Aorta (tissue), 5 donors: Measurements from ENCODE around the gene CLK3. TPM values are rescaled to one million over a fixed set of nuclear protein-coding genes. Genes with fewer than 3 reads are reported as not detected.

Experiments
- ATAC-seq: fragments of 200-7000 bp; cut with Tn5 transposase; one replicate; pipeline ENCODE4 v1.9.1; 2022; ENCODE audit warnings: moderate library complexity; ENCODE audit not compliant: low FRiP score
- DNase-seq, 2 donors: peaks; one replicate each; pipeline ENCODE4 v3.0.0-alpha.2; 2020
- H3K27ac ChIP-seq, 2 donors: one replicate each; pipeline ENCODE4 v1.5.1; 2013; ENCODE audit warnings: low read length in 2 of 2, mild to moderate bottlenecking in 2 of 2, moderate library complexity in 2 of 2, control low read depth in 1 of 2, inconsistent platforms in 1 of 2, low read depth in 1 of 2
- H3K27me3 ChIP-seq, 2 donors: one replicate each; pipeline ENCODE4 v1.6.1; 2013; ENCODE audit warnings: control low read depth in 1 of 2, low read length in 1 of 2, mild to moderate bottlenecking in 1 of 2, moderate library complexity in 1 of 2; ENCODE audit not compliant: insufficient read depth in 2 of 2, control insufficient read depth in 1 of 2
- H3K36me3 ChIP-seq, 2 donors: one replicate each; pipeline ENCODE4 v1.6.1; 2013; ENCODE audit warnings: control low read depth in 1 of 2, low read length in 1 of 2, mild to moderate bottlenecking in 1 of 2; ENCODE audit not compliant: insufficient read depth in 2 of 2, control insufficient read depth in 1 of 2
- H3K4me1 ChIP-seq, 2 donors: one replicate each; pipeline ENCODE4 v1.6.1; 2013; ENCODE audit warnings: low read length in 2 of 2, control low read depth in 1 of 2, mild to moderate bottlenecking in 1 of 2, moderate library complexity in 1 of 2; ENCODE audit not compliant: insufficient read depth in 2 of 2, control insufficient read depth in 1 of 2
- H3K4me3 ChIP-seq, 2 donors: one replicate each; pipeline ENCODE4 v1.5.1; 2013; ENCODE audit warnings: low read length in 2 of 2, control low read depth in 1 of 2, mild to moderate bottlenecking in 1 of 2
- H3K9me3 ChIP-seq: one replicate; pipeline ENCODE4 v1.6.1; 2013; ENCODE audit warnings: mild to moderate bottlenecking, low read length; ENCODE audit not compliant: control insufficient read depth
- WGBS, 2 donors: extraction: QIAGEN DNeasy Blood & Tissue Kit; methylation state at CpG; one replicate each; pipeline ENCODE4 v1.1.7; 2013; 5-methylcytosine and 5-hydroxymethylcytosine counted together
- intact Hi-C, 2 donors: fragments of 100-400 bp; cut with DNase I; formaldehyde crosslinking; loops; one replicate each; pipeline versions ENCODE4 v1.14.2 to v1.15.0; 2022
- polyA plus RNA-seq, 2 donors: library from polyadenylated mRNA; stranded (reverse); fragments of 200-250 nt; gene quantifications; one replicate each; pipeline ENCODE4 v1.2.3, GENCODE V29; 2013
- total RNA-seq, 2 donors: library from RNA; stranded (reverse); fragmentation: NEBNext Ultra II Directional; extraction: Animal tissue kit (Norgen Biotek cat#: 25700); gene quantifications; one replicate each; pipeline ENCODE4 v1.2.1, GENCODE V29; 2021
- donor health status: healthy with polysubstance abuse.
- donor health status: Bipolar disorder and iron deficiency.
- donor health status: DM: no; HTN: no; CAD: no.
- donor health status: DM: no; HTN: no; CAD: no.
- donor health status: DM: yes; HTN: yes; CAD: no.

CLK3 gene
- total and polyA plus RNA-seq, 4 donors = 37.3 to 94.0 (median 68.4) TPM

GRCh38 chr15:74584204-74584603 lies 31.4 kb upstream of the CLK3 start:
- ATAC-seq = no peak
- Histone ChIP-seq H3K9me3 (no peaks in the 10 kb centered on the region), H3K4me3 (no peak overlapping the region), H3K36me3 (no peaks in the 10 kb centered on the region), H3K27me3 (no peaks in the 10 kb centered on the region), H3K4me1 (no peaks in the 10 kb centered on the region), H3K27ac (no peak overlapping the region)
- intact Hi-C loops = no loop called here
- 71 to 79% methylated on average over 2 of the region's 2 CpGs for WGBS, 2 donors
- DNase-seq = no peak

DNA sequence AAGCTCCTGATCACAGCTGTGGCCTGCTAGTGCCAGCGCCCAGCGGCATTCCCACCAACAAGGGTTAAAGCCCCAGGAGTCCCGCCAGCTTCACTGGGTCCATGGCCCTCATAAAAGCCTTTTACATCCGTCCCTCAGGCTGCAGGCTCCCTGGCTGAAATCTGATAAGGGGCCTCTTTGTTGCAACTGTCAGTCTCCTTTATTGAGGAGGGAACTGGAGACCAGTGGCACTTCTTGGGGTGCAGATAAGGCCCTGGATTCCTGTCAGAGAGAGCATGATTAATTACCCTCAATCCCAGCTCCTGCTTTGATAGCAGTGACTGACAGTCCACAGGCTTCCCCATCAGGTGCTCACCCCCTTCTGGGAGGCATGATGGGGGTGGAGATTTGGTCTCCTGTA lies 30.9 kb upstream of the CLK3 start:
- DNase-seq (peak in 1 of 2 donors; percentile 36), ATAC-seq (no peak)
- no peak overlapping the region for H3K4me3 ChIP-seq
- intact Hi-C loops = loop anchor here in 1 of 2 donors (5.0 kb wide), 1 partner anchor 37 kb away; no protein-coding TSS in a partner anchor
- 72 to 78% methylated on average over 4 of the region's 4 CpGs for WGBS, 2 donors
- no peaks in the 10 kb centered on the region for H3K27me3 ChIP-seq
- no peaks in the 10 kb centered on the region for H3K9me3 ChIP-seq
- H3K4me1 ChIP-seq = no peaks in the 10 kb centered on the region
- no peaks in the 10 kb centered on the region for H3K36me3 ChIP-seq
- H3K27ac ChIP-seq = no peak overlapping the region

DNA sequence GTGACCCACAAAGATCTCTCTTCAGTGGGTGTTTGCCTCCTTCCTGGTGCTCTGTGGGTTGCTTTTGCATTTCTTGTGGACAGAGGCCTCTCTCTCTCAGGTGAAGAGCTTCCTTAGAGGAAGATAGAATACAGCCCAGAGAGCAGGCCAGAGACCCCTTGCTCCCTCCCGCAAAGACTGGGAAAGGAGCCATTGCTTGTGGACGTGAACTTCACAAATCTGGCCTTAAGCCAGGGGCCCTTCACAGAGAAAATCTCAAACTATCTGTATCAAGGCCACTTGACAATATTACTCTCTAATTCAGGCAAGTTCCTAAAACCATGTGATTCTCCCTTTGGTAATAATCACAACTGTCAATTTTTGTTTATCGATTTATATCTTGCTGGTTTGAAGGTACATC lies 30.4 kb upstream of the CLK3 start:
- no peak for DNase-seq
- Histone ChIP-seq H3K4me1 (no peaks in the 10 kb centered on the region), H3K9me3 (no peaks in the 10 kb centered on the region), H3K4me3 (no peak overlapping the region), H3K27me3 (no peaks in the 10 kb centered on the region), H3K27ac (no peak overlapping the region), H3K36me3 (no peaks in the 10 kb centered on the region)
- WGBS, 2 donors = 45% methylated on average over 3 of the region's 3 CpGs
- intact Hi-C loops = loop anchor here in 1 of 2 donors (5.0 kb wide), 1 partner anchor 38 kb away; no protein-coding TSS in a partner anchor
- no peak for ATAC-seq

DNA sequence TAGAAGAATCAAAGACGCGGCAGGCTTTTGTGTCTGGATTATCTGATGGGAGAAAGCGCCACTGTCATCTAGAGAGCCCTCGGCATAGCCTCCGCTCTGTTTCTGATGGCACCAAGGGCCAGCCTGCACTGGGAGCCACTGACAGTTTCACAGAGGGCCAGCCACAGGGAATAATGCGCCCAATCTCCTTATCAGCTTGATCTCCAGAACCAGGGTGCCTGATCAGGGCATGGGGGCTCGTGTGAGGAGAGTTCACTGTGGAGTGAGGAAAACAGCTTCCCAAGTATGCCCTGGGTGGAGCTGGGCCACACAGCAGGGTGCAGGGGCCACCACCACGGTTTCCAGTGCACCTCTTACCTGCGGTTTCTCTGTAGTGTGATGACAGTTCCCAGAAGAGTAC lies 29.8 kb upstream of the CLK3 start:
- intact Hi-C loops = loop anchor here in 1 of 2 donors (5.0 kb wide), 1 partner anchor 39 kb away; no protein-coding TSS in a partner anchor
- 88 to 93% methylated on average over 9 of the region's 9 CpGs for WGBS, 2 donors
- ATAC-seq = no peak

GRCh38 chr15:74589826-74590225 lies 25.8 kb upstream of the CLK3 start:
- Histone ChIP-seq H3K4me1 (no peaks in the 10 kb centered on the region), H3K36me3 (no peaks in the 10 kb centered on the region), H3K9me3 (no peaks in the 10 kb centered on the region), H3K27ac (no peak overlapping the region), H3K4me3 (no peak overlapping the region), H3K27me3 (no peaks in the 10 kb centered on the region)
- WGBS, 2 donors = 90 to 93% methylated on average over 6 of the region's 6 CpGs
- DNase-seq (no peak), ATAC-seq (no peak)
- intact Hi-C loops = loop anchor here in 1 of 2 donors (5.0 kb wide), 1 partner anchor 43 kb away; no protein-coding TSS in a partner anchor

More for the DNA sequence above, 29.8 kb upstream of the CLK3 start:
- Histone ChIP-seq H3K36me3 (no peaks in the 10 kb centered on the region), H3K4me3 (no peak overlapping the region), H3K9me3 (no peaks in the 10 kb centered on the region), H3K4me1 (no peaks in the 10 kb centered on the region), H3K27ac (no peak overlapping the region), H3K27me3 (no peaks in the 10 kb centered on the region)
- DNase-seq = no peak

DNA sequence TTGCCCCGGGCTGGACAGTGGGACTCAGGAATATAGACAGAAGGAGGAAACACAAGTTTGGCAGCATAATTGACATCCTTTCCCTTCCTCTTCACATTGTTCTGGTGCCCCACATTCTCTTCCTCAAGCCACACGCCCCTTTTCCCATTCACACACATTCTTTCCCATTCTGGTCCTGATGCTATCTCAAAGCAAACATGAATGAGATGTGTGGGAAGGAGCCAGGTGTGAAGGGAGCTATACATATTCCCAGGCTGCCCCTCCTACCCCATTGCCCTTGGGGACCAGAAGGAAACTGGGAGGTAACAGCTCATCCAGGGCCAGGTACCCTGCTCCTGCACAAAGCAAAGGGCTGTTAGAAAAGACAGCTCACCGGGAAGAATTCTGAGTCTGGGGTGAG lies 23.4 kb upstream of the CLK3 start:
- DNase-seq (no peak), ATAC-seq (no peak)
- H3K4me1 ChIP-seq = no peaks in the 10 kb centered on the region
- intact Hi-C loops = no loop called here
- no peaks in the 10 kb centered on the region for H3K9me3 ChIP-seq
- H3K4me3 ChIP-seq = no peak overlapping the region
- 78 to 80% methylated on average over 3 of the region's 3 CpGs for WGBS, 2 donors
- H3K36me3 ChIP-seq = no peaks in the 10 kb centered on the region
- no peak overlapping the region for H3K27ac ChIP-seq
- H3K27me3 ChIP-seq = no peaks in the 10 kb centered on the region

- H3K4me1 ChIP-seq = no peaks in the 10 kb centered on the region
- H3K27me3 ChIP-seq = no peaks in the 10 kb centered on the region
- no peak overlapping the region for H3K27ac ChIP-seq
- WGBS, 2 donors = 93 to 96% methylated on average over 7 of the region's 7 CpGs
- intact Hi-C loops = no loop called here
- no peaks in the 10 kb centered on the region for H3K9me3 ChIP-seq
- no peak for ATAC-seq
- DNase-seq = peak in 1 of 2 donors; percentile 49
- no peak overlapping the region for H3K4me3 ChIP-seq
- no peaks in the 10 kb centered on the region for H3K36me3 ChIP-seq
Measured at GRCh38 chr15:74593122-74593521, 22.5 kb upstream of the CLK3 start.

GRCh38 chr15:74594455-74594854 lies 21.2 kb upstream of the CLK3 start:
- Histone ChIP-seq H3K27me3 (no peaks in the 10 kb centered on the region), H3K9me3 (no peaks in the 10 kb centered on the region), H3K4me1 (no peaks in the 10 kb centered on the region), H3K4me3 (no peak overlapping the region), H3K27ac (no peak overlapping the region), H3K36me3 (no peaks in the 10 kb centered on the region)
- DNase-seq = no peak
- WGBS, 2 donors = 93 to 96% methylated on average over 4 of the region's 4 CpGs
- intact Hi-C loops = no loop called here
- no peak for ATAC-seq

- Histone ChIP-seq H3K4me1 (no peaks in the 10 kb centered on the region), H3K4me3 (no peak overlapping the region), H3K27me3 (no peaks in the 10 kb centered on the region), H3K9me3 (no peaks in the 10 kb centered on the region), H3K36me3 (no peaks in the 10 kb centered on the region), H3K27ac (no peak overlapping the region)
- WGBS, 2 donors = 92 to 93% methylated on average over 5 of the region's 5 CpGs
- intact Hi-C loops = no loop called here
- DNase-seq (no peak), ATAC-seq (no peak)
Measured at GRCh38 chr15:74595271-74595670, 20.4 kb upstream of the CLK3 start.
